Endothelial cell of umbilical vein (primary cell): ENCODE data around the gene HPGDS. TPM values are rescaled to one million over a fixed set of nuclear protein-coding genes. Genes with fewer than 3 reads are reported as not detected.

ENCODE experiments used
- BruUV-seq: library from RNA; stranded (reverse); fragments of 400-500 nt; replicated peaks from 2 replicates; lab custom pipeline; 2021; lab: Mats Ljungman, UMichigan
- CTCF ChIA-PET: fragments of 300-600, 350-600 bp; sonication (Branson Sonifier 250); formaldehyde crosslinking; loops from one replicate; lab custom pipeline; 2021; ENCODE audit warnings: antibody characterized with exemption, inconsistent platforms; lab: Charles Lee
- POLR2A ChIA-PET: fragments of 300-600, 350-600 bp; sonication (Branson Sonifier 250); formaldehyde crosslinking; loops from one replicate; lab custom pipeline; 2021; ENCODE audit warnings: antibody characterized with exemption, inconsistent platforms; lab: Charles Lee
- DNase-seq: peaks from one replicate; pipeline ENCODE4 v3.0.0-alpha.2; 2011; ENCODE audit warnings: low read depth, low spot score
- FAIRE-seq: peaks from 2 replicates; lab custom pipeline; 2011; peaks lifted over from hg19 to GRCh38; lab: Jason Lieb, UNC
- H2AFZ ChIP-seq: 2 replicates; pipeline ENCODE4 v1.6.0; 2012; ENCODE audit warnings: low read depth, low read length, control low read depth, inconsistent platforms
- H3K27ac ChIP-seq: 2 replicates; pipeline ENCODE4 v1.5.1; 2011; ENCODE audit warnings: low read depth, mild to moderate bottlenecking, control low read depth, low read length, moderate library complexity; ENCODE audit not compliant: insufficient read depth
- H3K27me3 ChIP-seq, 2 experiments: 2 replicates each; pipeline versions ENCODE4 v1.6.0 to v1.6.1; 2011; ENCODE audit warnings: low read length in 2 of 2, mixed read lengths in 1 of 2; ENCODE audit not compliant: control insufficient read depth in 2 of 2, insufficient read depth in 2 of 2
- H3K36me3 ChIP-seq, 2 experiments: 2 replicates in 1 of 2; 3 replicates in 1 of 2; pipeline ENCODE4 v1.5.1; 2011; ENCODE audit warnings: low read length in 2 of 2, mild to moderate bottlenecking in 1 of 2, moderate library complexity in 1 of 2; ENCODE audit not compliant: control insufficient read depth in 2 of 2, insufficient read depth in 2 of 2; ENCODE audit errors: extremely low read depth in 1 of 2
- H3K4me1 ChIP-seq: 3 replicates; pipeline ENCODE4 v1.5.1; 2011; ENCODE audit warnings: mild to moderate bottlenecking, low read length; ENCODE audit not compliant: control insufficient read depth, insufficient read depth; ENCODE audit errors: extremely low read depth
- H3K4me2 ChIP-seq: 2 replicates; pipeline ENCODE4 v1.6.1; 2011; ENCODE audit warnings: low read length, control low read depth, mixed read lengths; ENCODE audit not compliant: insufficient read depth
- H3K4me3 ChIP-seq, 3 experiments: fragments of 200-600 bp in 1 of 3; sonication (generic), shearing (Covaris generic) in 1 of 3; replicated peaks in 1 of 3; 2 replicates each; pipeline ENCODE4 v1.5.1; 2011 to 2016; ENCODE audit warnings: control low read depth in 3 of 3, low read length in 3 of 3, mild to moderate bottlenecking in 2 of 3, inconsistent platforms in 1 of 3, low read depth in 1 of 3, moderate library complexity in 1 of 3; ENCODE audit not compliant: insufficient read depth in 1 of 3
- H3K79me2 ChIP-seq: 2 replicates; pipeline ENCODE4 v1.6.0; 2012; ENCODE audit warnings: low read length, inconsistent platforms; ENCODE audit not compliant: control insufficient read depth, insufficient read depth
- H3K9ac ChIP-seq: replicated peaks from 2 replicates; pipeline ENCODE3; 2011; ENCODE audit warnings: low read length, control low read depth; ENCODE audit not compliant: insufficient read depth; ENCODE audit errors: extremely low read depth
- H3K9me1 ChIP-seq: replicated peaks from 3 replicates; pipeline ENCODE4 v1.6.0; 2011; ENCODE audit warnings: mild to moderate bottlenecking, low read length; ENCODE audit not compliant: control insufficient read depth, insufficient read depth; ENCODE audit errors: extremely low read depth
- H3K9me3 ChIP-seq: replicated peaks from 2 replicates; pipeline ENCODE4 v1.5.1; 2012; ENCODE audit warnings: low read length, inconsistent platforms; ENCODE audit not compliant: control insufficient read depth, insufficient read depth
- H4K20me1 ChIP-seq: replicated peaks from 2 replicates; pipeline ENCODE3; 2011; ENCODE audit warnings: mild to moderate bottlenecking, low read length; ENCODE audit not compliant: control insufficient read depth, insufficient read depth; ENCODE audit errors: extremely low read depth
- FOS ChIP-seq: IDR thresholded peaks from 2 replicates; pipeline ENCODE4 v1.6.1; 2011; ENCODE audit warnings: mild to moderate bottlenecking, low read length, moderate library complexity, borderline replicate concordance; ENCODE audit not compliant: insufficient read depth
- JUN ChIP-seq: IDR thresholded peaks from 2 replicates; pipeline ENCODE4 v1.6.1; 2011; ENCODE audit warnings: borderline replicate concordance, low read depth; ENCODE audit not compliant: insufficient read length, insufficient read depth
- MYC ChIP-seq: IDR thresholded peaks from one replicate; pipeline ENCODE4 v1.6.1; 2011; ENCODE audit warnings: mild to moderate bottlenecking, low read depth, low read length
- POLR2A ChIP-seq: IDR thresholded peaks from 2 replicates; pipeline ENCODE4 v1.6.1; 2012; ENCODE audit warnings: low read depth, mild to moderate bottlenecking, control low read depth, low read length
- POLR2AphosphoS5 ChIP-seq: IDR thresholded peaks from 2 replicates; pipeline ENCODE4 v1.6.1; 2012; ENCODE audit warnings: low read depth, mild to moderate bottlenecking, control low read depth, low read length, moderate library complexity; ENCODE audit not compliant: insufficient read depth
- dilution Hi-C: fragments of 300-500 bp; cut with MboI; formaldehyde crosslinking; loops from one replicate; pipeline ENCODE4 v1.15.0; 2019; ENCODE audit warnings: low sequenced_read_pairs; ENCODE audit not compliant: extremely low pct_ligation_motif_present
- intact Hi-C: fragments of 100-400 bp; cut with micrococcal nuclease; formaldehyde crosslinking; loops from one replicate; pipeline ENCODE4 v1.10.0; 2022
- polyA plus RNA-seq, 4 experiments: library from polyadenylated mRNA; depleted of rRNA in 3 of 4; stranded (reverse) in 3 of 4; unstranded in 1 of 4; fragments of >200 nt; gene quantifications; 2 replicates each; pipeline versions ENCODE4 v1.2.1 to v1.2.3, GENCODE V29; 2011 to 2012; ENCODE audit warnings: missing spikeins in 1 of 4
- total RNA-seq: library from RNA; stranded (reverse); gene quantifications from 2 replicates; pipeline ENCODE4 v1.2.3, GENCODE V29; 2021

The HPGDS gene
- total and polyA plus RNA-seq, 2 donors (not counting 3 experiments of a cell fraction or from before 2014, with no cell fraction given) = not detected

DNA sequence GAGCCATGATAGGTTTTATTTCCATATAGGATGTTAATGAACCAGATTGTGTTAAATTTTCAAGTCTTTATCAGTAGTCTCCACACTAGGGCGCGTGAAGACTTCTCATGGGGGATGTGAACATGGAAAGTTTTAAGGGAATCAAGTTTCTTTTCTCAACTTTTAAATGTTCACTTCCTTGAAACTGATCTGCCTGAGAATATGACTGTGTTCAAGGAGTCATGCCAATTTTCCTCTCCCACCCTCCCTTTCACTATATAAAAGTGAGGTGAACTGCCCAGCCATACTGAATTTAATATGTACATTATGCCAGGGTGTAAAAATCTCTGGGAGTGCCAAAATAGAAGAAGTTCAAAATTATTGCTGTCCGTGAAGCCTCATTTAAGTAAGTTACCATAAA lies 30.4 kb upstream of the HPGDS start:
- Histone ChIP-seq H3K36me3 (no peaks in the 10 kb centered on the region), H3K9me1 (no peaks in the 10 kb centered on the region), H3K27ac (no peak overlapping the region), H3K4me1 (no peaks in the 10 kb centered on the region), H3K9me3 (no peaks in the 10 kb centered on the region), H2AFZ (no peak overlapping the region), H3K27me3 (no peaks in the 10 kb centered on the region), H3K4me3 (no peak overlapping the region), H3K4me2 (no peak overlapping the region), H3K79me2 (no peaks in the 10 kb centered on the region), H3K9ac (no peak overlapping the region), H4K20me1 (no peaks in the 10 kb centered on the region)
- no TSS peak for BruUV-seq
- dilution Hi-C loops = no loop called here
- intact Hi-C loops = no loop called here
- POLR2A ChIA-PET = no interaction called here
- FAIRE-seq (no peak), DNase-seq (no peak)
- TF ChIP-seq MYC = no peak
- TF ChIP-seq POLR2A = no peak
- TF ChIP-seq JUN = no peak
- no peak for TF ChIP-seq FOS
- no peak for TF ChIP-seq POLR2AphosphoS5
- CTCF ChIA-PET = interaction anchor here (1.0 kb wide), 1 partner anchor 8 kb away, joined by 3 read pairs; no protein-coding TSS in a partner anchor

DNA sequence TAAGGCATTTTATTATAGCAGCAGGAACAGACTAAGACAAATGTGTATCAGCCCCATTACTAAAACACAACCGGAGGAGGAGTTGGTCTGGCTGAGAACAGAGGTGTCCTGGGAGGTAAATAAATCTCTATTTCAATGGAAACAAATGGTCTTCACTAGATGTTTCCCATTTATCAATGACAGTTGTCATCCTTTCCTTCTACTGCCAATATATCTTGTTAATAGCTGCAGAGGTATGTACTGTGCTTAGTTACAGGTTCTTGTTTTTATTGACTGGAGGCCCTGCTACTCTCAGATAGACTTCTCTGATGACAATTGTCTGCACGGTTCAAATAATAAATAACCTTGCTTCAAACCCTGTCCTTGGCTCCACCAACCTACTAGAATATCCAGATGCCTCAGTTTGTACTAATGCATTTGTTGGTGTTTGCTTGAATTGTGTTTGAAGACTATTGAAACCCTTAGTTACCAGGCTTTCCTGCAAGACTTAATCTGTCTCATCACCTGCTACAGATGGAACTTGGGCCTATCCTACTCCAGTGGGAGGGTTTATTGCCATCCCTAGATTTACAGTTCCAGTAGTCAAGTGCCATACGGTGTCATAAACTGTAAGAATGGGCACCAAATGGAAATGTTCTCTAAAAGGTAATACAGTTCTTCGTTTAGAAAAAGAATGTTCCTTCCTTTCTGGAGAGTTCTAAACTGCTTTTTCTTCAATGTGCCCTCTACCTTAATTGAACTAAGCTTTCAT lies 29.8 kb upstream of the HPGDS start:
- Histone ChIP-seq H3K4me2 (no peak overlapping the region), H3K27me3 (no peaks in the 10 kb centered on the region), H3K36me3 (no peaks in the 10 kb centered on the region), H3K79me2 (no peaks in the 10 kb centered on the region), H3K9me1 (no peaks in the 10 kb centered on the region), H3K4me1 (no peaks in the 10 kb centered on the region), H3K9ac (no peak overlapping the region), H3K4me3 (no peak overlapping the region), H3K27ac (no peak overlapping the region), H4K20me1 (no peaks in the 10 kb centered on the region), H3K9me3 (no peaks in the 10 kb centered on the region), H2AFZ (no peak overlapping the region)
- intact Hi-C loops = no loop called here
- TF ChIP-seq POLR2AphosphoS5 = no peak
- dilution Hi-C loops = no loop called here
- FAIRE-seq = no peak
- no peak for DNase-seq
- ChIA-PET CTCF (no interaction called here), POLR2A (no interaction called here)
- BruUV-seq = no TSS peak
